Activated CD8-positive, alpha-beta memory T cell treated with anti-CD3 and anti-CD28 coated beads for 36 hours (primary cell): ENCODE results near the gene LGALS16. TPM values are rescaled to one million over a fixed set of nuclear protein-coding genes. Genes with fewer than 3 reads are reported as not detected.
"Not testable (repeated sequence)": the region's sequence is repeated elsewhere in the genome, so short reads cannot be mapped to it uniquely, and the experiment has no call there.

Source experiments
- CTCF ChIA-PET: fragments of 350-600 bp; sonication (Branson Sonifier 250); formaldehyde crosslinking; loops from one replicate; lab custom pipeline; 2021; ENCODE audit warnings: antibody characterized with exemption; lab: Charles Lee
- POLR2A ChIA-PET: fragments of 350-600 bp; sonication (Branson Sonifier 250); formaldehyde crosslinking; loops from one replicate; lab custom pipeline; 2021; ENCODE audit warnings: antibody characterized with exemption; lab: Charles Lee
- total RNA-seq, 2 experiments: library from RNA; stranded (reverse); gene quantifications; one replicate each; pipeline ENCODE4 v1.2.3, GENCODE V29; 2021

LGALS16 gene
- total RNA-seq, result not detected

GRCh38 chr19:39655613-39656012, at the start of gene LGALS16:
TSS of gene LGALS16 (plus strand) at chr19:39655913. CDS start at chr19:39655962, 49 bp downstream.
- ChIA-PET POLR2A (no interaction called here), CTCF (no interaction called here)

GRCh38 chr19:39607021-39607420, 48.7 kb upstream of the LGALS16 start:
- POLR2A ChIA-PET, result no interaction called here

GRCh38 chr19:39607561-39607960, 48.2 kb upstream of the LGALS16 start:
- POLR2A ChIA-PET, result no interaction called here
- CTCF ChIA-PET, result no interaction called here

More at GRCh38 chr19:39607021-39607420, 48.7 kb upstream of the LGALS16 start:
- CTCF ChIA-PET, result no interaction called here

GRCh38 chr19:39613597-39613996, 42.1 kb upstream of the LGALS16 start:
- POLR2A ChIA-PET, result no interaction called here
- CTCF ChIA-PET, result no interaction called here

- ChIA-PET POLR2A (no interaction called here), CTCF (no interaction called here)
Observed at GRCh38 chr19:39617745-39618144, 38.0 kb upstream of the LGALS16 start.

- ChIA-PET CTCF (no interaction called here), POLR2A (no interaction called here)
Observed at GRCh38 chr19:39623946-39624345, 31.8 kb upstream of the LGALS16 start.

- POLR2A ChIA-PET, result not testable (repeated sequence)
- CTCF ChIA-PET, result interaction anchor here (1.1 kb wide), 1 partner anchor 76 kb away, joined by 5 read pairs; no protein-coding TSS in a partner anchor
Observed at GRCh38 chr19:39627631-39628030, 28.1 kb upstream of the LGALS16 start.

GRCh38 chr19:39631178-39631577, 24.5 kb upstream of the LGALS16 start:
- CTCF ChIA-PET, result no interaction called here
- POLR2A ChIA-PET, result no interaction called here

- CTCF ChIA-PET, result no interaction called here
- POLR2A ChIA-PET, result no interaction called here
Observed at GRCh38 chr19:39631626-39632025, 24.1 kb upstream of the LGALS16 start.

- CTCF ChIA-PET, result no interaction called here
- POLR2A ChIA-PET, result no interaction called here
Observed at GRCh38 chr19:39637891-39638290, 17.8 kb upstream of the LGALS16 start.

GRCh38 chr19:39641773-39642172, 13.9 kb upstream of the LGALS16 start:
- ChIA-PET POLR2A (no interaction called here), CTCF (no interaction called here)

GRCh38 chr19:39643591-39643990, 12.1 kb upstream of the LGALS16 start:
- POLR2A ChIA-PET, result no interaction called here
- CTCF ChIA-PET, result no interaction called here

- POLR2A ChIA-PET, result no interaction called here
- CTCF ChIA-PET, result interaction anchor here (0.5 kb wide), 1 partner anchor 94 kb away, joined by 3 read pairs; no protein-coding TSS in a partner anchor
Observed at GRCh38 chr19:39645800-39646411, 9.8 kb upstream of the LGALS16 start.

- ChIA-PET CTCF (no interaction called here), POLR2A (no interaction called here)
Observed at GRCh38 chr19:39647918-39648317, 7.8 kb upstream of the LGALS16 start.

GRCh38 chr19:39659791-39660190, 4.1 kb downstream of the LGALS16 start:
- ChIA-PET CTCF (no interaction called here), POLR2A (no interaction called here)

- ChIA-PET CTCF (no interaction called here), POLR2A (no interaction called here)
Observed at GRCh38 chr19:39660661-39661060, 4.9 kb downstream of the LGALS16 start.

- ChIA-PET CTCF (no interaction called here), POLR2A (no interaction called here)
Observed at GRCh38 chr19:39661565-39661964, 5.9 kb downstream of the LGALS16 start.

- CTCF ChIA-PET, POLR2A ChIA-PET: not testable (repeated sequence)
Observed at GRCh38 chr19:39669860-39670259, 14.1 kb downstream of the LGALS16 start.

- ChIA-PET CTCF (interaction anchor here (1.2 to 4.9 kb wide), 2 partner anchors 119 to 125 kb away, joined by 5 to 36 read pairs; no protein-coding TSS in a partner anchor), POLR2A (interaction anchor here (1.4 kb wide), 1 partner anchor 119 kb away, joined by 3 read pairs; no protein-coding TSS in a partner anchor)
Observed at GRCh38 chr19:39670998-39671397, 15.3 kb downstream of the LGALS16 start.

GRCh38 chr19:39671739-39672363, 16.1 kb downstream of the LGALS16 start:
- CTCF ChIA-PET, result interaction anchor here (0.6 to 4.9 kb wide), 7 partner anchors 8 to 236 kb away, joined by 3 to 36 read pairs (median 3); partner anchors contain the start of gene RPS16
- POLR2A ChIA-PET, result interaction anchor here (1.4 kb wide), 1 partner anchor 120 kb away, joined by 3 read pairs; no protein-coding TSS in a partner anchor

GRCh38 chr19:39672473-39672872, 16.8 kb downstream of the LGALS16 start:
- ChIA-PET CTCF (interaction anchor here (0.9 to 4.9 kb wide), 7 partner anchors 9 to 298 kb away, joined by 3 to 36 read pairs (median 3); no protein-coding TSS in a partner anchor), POLR2A (interaction anchor here (1.4 kb wide), 1 partner anchor 121 kb away, joined by 3 read pairs; no protein-coding TSS in a partner anchor)
